B cell (primary cell): ENCODE measurements around the gene PFAS. TPM values are rescaled to one million over a fixed set of nuclear protein-coding genes. Genes with fewer than 3 reads are reported as not detected.

ENCODE experiments used
- ATAC-seq: fragments of 200-7000 bp; cut with Tn5 transposase; one replicate; pipeline ENCODE4 v1.10.0; 2021; ENCODE audit warnings: low read depth, mild to moderate bottlenecking, moderate number of reproducible peaks, moderate library complexity
- CTCF ChIA-PET: fragments of 350-600 bp; sonication (Branson Sonifier 250); formaldehyde crosslinking; loops from one replicate; lab custom pipeline; 2021; ENCODE audit warnings: antibody characterized with exemption, inconsistent platforms; lab: Charles Lee
- POLR2A ChIA-PET: fragments of 350-600 bp; sonication (Branson Sonifier 250); formaldehyde crosslinking; loops from one replicate; lab custom pipeline; 2021; ENCODE audit warnings: antibody characterized with exemption; lab: Charles Lee
- DNase-seq: peaks from one replicate; pipeline ENCODE4 v3.0.0; 2013
- H2AFZ ChIP-seq: 2 replicates; pipeline ENCODE4 v1.6.1; 2012; ENCODE audit warnings: mild to moderate bottlenecking, low read depth, low read length; ENCODE audit not compliant: insufficient read depth, poor library complexity, severe bottlenecking
- H3K27ac ChIP-seq, 2 donors: 1 replicate in 1 of 2; 2 replicates in 1 of 2; pipeline ENCODE4 v1.5.1; 2012 to 2013; ENCODE audit warnings: low read length in 2 of 2, mild to moderate bottlenecking in 2 of 2, moderate library complexity in 1 of 2
- H3K27me3 ChIP-seq, 4 experiments: fragments of 200-600 bp in 1 of 4; sonication (generic) in 1 of 4; replicated peaks in 1 of 4; 1 replicate in 2 of 4; 2 replicates in 2 of 4; pipeline versions ENCODE4 v1.6.1 to v1.7.0; 2013 to 2016; ENCODE audit warnings: low read length in 3 of 4, mild to moderate bottlenecking in 2 of 4, mixed read lengths in 1 of 4, moderate library complexity in 1 of 4; ENCODE audit not compliant: insufficient read depth in 4 of 4, control insufficient read depth in 3 of 4; ENCODE audit errors: control extremely low read depth in 1 of 4
- H3K36me3 ChIP-seq, 2 experiments: replicated peaks in 1 of 2; 1 replicate in 1 of 2; 2 replicates in 1 of 2; pipeline versions ENCODE4 v1.6.1 to v1.7.1; 2013; ENCODE audit warnings: low read length in 1 of 2; ENCODE audit not compliant: insufficient read depth in 2 of 2, control insufficient read depth in 1 of 2; ENCODE audit errors: control extremely low read depth in 1 of 2, extremely low read depth in 1 of 2
- H3K4me1 ChIP-seq, 2 donors: fragments of 200-600 bp in 1 of 2; sonication (generic) in 1 of 2; 1 replicate in 1 of 2; 2 replicates in 1 of 2; pipeline versions ENCODE4 v1.5.1 to v1.6.1; 2013 to 2017; ENCODE audit warnings: low read length in 2 of 2; ENCODE audit not compliant: control insufficient read depth in 2 of 2, insufficient read depth in 2 of 2
- H3K4me2 ChIP-seq: replicated peaks from 2 replicates; pipeline ENCODE3; 2012; ENCODE audit warnings: mild to moderate bottlenecking, low read depth, low read length; ENCODE audit not compliant: poor library complexity, severe bottlenecking
- H3K4me3 ChIP-seq, 5 experiments: fragments of 200-600 bp in 1 of 5; sonication (generic) in 1 of 5; 1 replicate in 3 of 5; 2 replicates in 2 of 5; pipeline versions ENCODE4 v1.5.1 to v1.7.0; 2011 to 2016; ENCODE audit warnings: low read length in 4 of 5, mild to moderate bottlenecking in 4 of 5, low read depth in 2 of 5, control low read depth in 1 of 5, moderate library complexity in 1 of 5; ENCODE audit not compliant: insufficient read depth in 1 of 5; ENCODE audit errors: control extremely low read depth in 1 of 5, extremely low read depth in 1 of 5
- H3K79me2 ChIP-seq: fragments of 200-600 bp; sonication (generic); one replicate; pipeline ENCODE4 v1.6.0; 2016; ENCODE audit warnings: low read length; ENCODE audit not compliant: control insufficient read depth, insufficient read depth
- H3K9ac ChIP-seq: fragments of 200-600 bp; sonication (generic); 2 replicates; pipeline ENCODE4 v1.6.1; 2017; ENCODE audit warnings: mild to moderate bottlenecking, low read length, moderate library complexity
- H3K9me3 ChIP-seq, 3 donors: one replicate each; pipeline versions ENCODE4 v1.6.1 to v1.7.1; 2013; ENCODE audit warnings: low read length in 2 of 3; ENCODE audit not compliant: control insufficient read depth in 2 of 3, insufficient read depth in 1 of 3; ENCODE audit errors: control extremely low read depth in 1 of 3
- H4K20me1 ChIP-seq: 2 replicates; pipeline ENCODE4 v1.6.0; 2012; ENCODE audit warnings: mild to moderate bottlenecking, low read length; ENCODE audit not compliant: insufficient read depth, control insufficient read depth, poor library complexity, severe bottlenecking
- H3K27ac Mint-ChIP-seq: one replicate; pipeline ENCODE4 v1.8.0; 2021; ENCODE audit warnings: mixed read lengths
- H3K27me3 Mint-ChIP-seq: one replicate; pipeline ENCODE4 v1.8.0; 2021; ENCODE audit warnings: mixed read lengths
- H3K4me1 Mint-ChIP-seq: one replicate; pipeline ENCODE4 v1.8.0; 2021; ENCODE audit warnings: mixed read lengths
- H3K4me3 Mint-ChIP-seq: one replicate; pipeline ENCODE4 v1.8.0; 2021; ENCODE audit warnings: mixed read lengths
- H3K9me3 Mint-ChIP-seq: one replicate; pipeline ENCODE4 v1.8.0; 2022; ENCODE audit warnings: mixed read lengths; ENCODE audit not compliant: insufficient read depth
- CTCF ChIP-seq: fragments of 200-600 bp; IDR thresholded peaks from one replicate; pipeline ENCODE4 v1.8.0; 2022; ENCODE audit warnings: antibody characterized with exemption, mild to moderate bottlenecking
- EZH2 ChIP-seq: IDR thresholded peaks from 2 replicates; pipeline ENCODE4 v1.6.1; 2012; ENCODE audit warnings: borderline replicate concordance, low read depth, mild to moderate bottlenecking, moderate library complexity, low read length; ENCODE audit not compliant: insufficient read depth, poor library complexity, severe bottlenecking
- WGBS: methylation state at CpG from one replicate; pipeline ENCODE4 v1.1.5; 2013; ENCODE audit warnings: missing lambda C conversion rate; ENCODE audit not compliant: insufficient coverage; 5-methylcytosine and 5-hydroxymethylcytosine counted together
- intact Hi-C: fragments of 100-400 bp; cut with micrococcal nuclease; formaldehyde crosslinking; loops from one replicate; pipeline ENCODE4 v1.10.0; 2022
- polyA plus RNA-seq: library from polyadenylated mRNA; depleted of rRNA; stranded (reverse); fragments of >200 nt; gene quantifications from 2 replicates; pipeline ENCODE4 v1.2.3, GENCODE V29; 2012
- total RNA-seq, 2 donors: library from RNA; stranded (reverse); fragments of 120-200 nt in 1 of 2; gene quantifications; 1 replicate in 1 of 2; 2 replicates in 1 of 2; pipeline versions ENCODE4 v1.2.3 to v1.2.4, GENCODE V29; 2013 to 2022

The PFAS gene
- total and polyA plus RNA-seq, 2 donors (not counting 1 experiment from before 2014, with no cell fraction given): 22.3 to 65.5 TPM

GRCh38 chr17:8318010-8318935 lies 69.2 kb downstream of the PFAS start:
- no peaks in the 10 kb centered on the region for H3K9me3 ChIP-seq
- Mint-ChIP-seq H3K27me3 (peaks cover 30% of the 10 kb centered on the region), H3K27ac (no peak overlapping the region), H3K4me1 (no peaks in the 10 kb centered on the region), H3K4me3 (no peak overlapping the region), H3K9me3 (no peaks in the 10 kb centered on the region)
- H3K27me3 ChIP-seq: peaks cover 0 to 22% (median 3%) of the 10 kb centered on the region in 4 experiments
- ChIA-PET CTCF (no interaction called here), POLR2A (no interaction called here)
- no peak for TF ChIP-seq EZH2
- TF ChIP-seq CTCF: no peak
- no peak overlapping the region for H3K9ac ChIP-seq
- H4K20me1 ChIP-seq: no peaks in the 10 kb centered on the region
- ATAC-seq: no peak
- H2AFZ ChIP-seq: no peak overlapping the region
- WGBS: 92% methylated on average over 22 of the region's 24 CpGs
- H3K79me2 ChIP-seq: no peaks in the 10 kb centered on the region
- intact Hi-C loops: no loop called here
- DNase-seq: no peak
- H3K4me3 ChIP-seq: no peak overlapping the region
- H3K4me1 ChIP-seq: no peaks in the 10 kb centered on the region
- no peak overlapping the region for H3K27ac ChIP-seq
- H3K36me3 ChIP-seq: no peaks in the 10 kb centered on the region
- no peak overlapping the region for H3K4me2 ChIP-seq

Other genes starting within 250 kb of the PFAS start
- gene GUCY2D, start 246.7 kb upstream of the PFAS start, total RNA-seq: not detected in 2 replicates
- gene GUCY2D, start 246.7 kb upstream of the PFAS start, polyA plus RNA-seq: not detected in 2 replicates
- not detected in 2 replicates for gene ALOX15B, start 210.2 kb upstream of the PFAS start, total RNA-seq
- 0.03 TPM in 1 of 2 replicates, not detected in the other for gene ALOX15B, start 210.2 kb upstream of the PFAS start, polyA plus RNA-seq
- gene ALOX12B, start 161.6 kb upstream of the PFAS start, total RNA-seq: 0.29 and 0.69 TPM in 2 replicates
- gene ALOX12B, start 161.6 kb upstream of the PFAS start, polyA plus RNA-seq: 0.14 and 0.57 TPM in 2 replicates
- not detected in 2 replicates for gene ALOXE3, start 130.8 kb upstream of the PFAS start, total RNA-seq
- 0.04 TPM in 1 of 2 replicates, not detected in the other for gene ALOXE3, start 130.8 kb upstream of the PFAS start, polyA plus RNA-seq
- gene HES7, start 125.2 kb upstream of the PFAS start, total RNA-seq: not detected in 2 replicates
- gene HES7, start 125.2 kb upstream of the PFAS start, polyA plus RNA-seq: 0.09 and 0.34 TPM in 2 replicates
- 118 and 120 TPM in 2 replicates for gene PER1, start 96.9 kb upstream of the PFAS start, total RNA-seq
- gene PER1, start 96.9 kb upstream of the PFAS start, polyA plus RNA-seq: 176 and 700 TPM in 2 replicates
- gene VAMP2, start 86.3 kb upstream of the PFAS start, total RNA-seq: 154 and 162 TPM in 2 replicates
- gene VAMP2, start 86.3 kb upstream of the PFAS start, polyA plus RNA-seq: 209 and 291 TPM in 2 replicates
- 30.3 and 30.5 TPM in 2 replicates for gene TMEM107, start 72.9 kb upstream of the PFAS start, total RNA-seq
- gene TMEM107, start 72.9 kb upstream of the PFAS start, polyA plus RNA-seq: 13.3 and 34.0 TPM in 2 replicates
- 18.6 and 20.2 TPM in 2 replicates for gene BORCS6, start 59.1 kb upstream of the PFAS start, total RNA-seq
- 4.3 and 9.7 TPM in 2 replicates for gene BORCS6, start 59.1 kb upstream of the PFAS start, polyA plus RNA-seq
- gene AURKB, start 38.7 kb upstream of the PFAS start, total RNA-seq: 0.41 and 1.1 TPM in 2 replicates
- gene AURKB, start 38.7 kb upstream of the PFAS start, polyA plus RNA-seq: 2.7 and 5.3 TPM in 2 replicates
- 209 TPM in 2 replicates for gene CTC1, start 1.2 kb upstream of the PFAS start, total RNA-seq
- gene CTC1, start 1.2 kb upstream of the PFAS start, polyA plus RNA-seq: 263 and 267 TPM in 2 replicates
- 46.8 and 48.8 TPM in 2 replicates for gene RANGRF, start 39.4 kb downstream of the PFAS start, total RNA-seq
- 76.1 and 83.2 TPM in 2 replicates for gene RANGRF, start 39.4 kb downstream of the PFAS start, polyA plus RNA-seq
- gene SLC25A35, start 46.1 kb downstream of the PFAS start, total RNA-seq: 8.4 and 9.9 TPM in 2 replicates
- 8.9 and 12.5 TPM in 2 replicates for gene SLC25A35, start 46.1 kb downstream of the PFAS start, polyA plus RNA-seq
- not detected in 2 replicates for gene ARHGEF15, start 61.0 kb downstream of the PFAS start, total RNA-seq
- gene ARHGEF15, start 61.0 kb downstream of the PFAS start, polyA plus RNA-seq: not detected in 2 replicates
- gene ODF4, start 90.6 kb downstream of the PFAS start, total RNA-seq: not detected in 2 replicates
- gene ODF4, start 90.6 kb downstream of the PFAS start, polyA plus RNA-seq: not detected in 2 replicates
- 2,601 and 2,684 TPM in 2 replicates for gene RPL26, start 133.9 kb downstream of the PFAS start, total RNA-seq
- 4,449 and 5,599 TPM in 2 replicates for gene RPL26, start 133.9 kb downstream of the PFAS start, polyA plus RNA-seq
- gene RNF222, start 148.5 kb downstream of the PFAS start, total RNA-seq: not detected in 2 replicates
- 2.6 and 3.0 TPM in 2 replicates for gene RNF222, start 148.5 kb downstream of the PFAS start, polyA plus RNA-seq
- 108 and 122 TPM in 2 replicates for gene NDEL1, start 186.6 kb downstream of the PFAS start, total RNA-seq
- 30.2 and 40.4 TPM in 2 replicates for gene NDEL1, start 186.6 kb downstream of the PFAS start, polyA plus RNA-seq